Central memory CD8-positive, alpha-beta T cell (primary cell): Measurements from ENCODE around the gene CACNA2D2.
"Not testable (repeated sequence)": the region's sequence is repeated elsewhere in the genome, so short reads cannot be mapped to it uniquely, and the experiment has no call there.

ENCODE experiments used
- ATAC-seq: fragments of 150-1000 bp; cut with Tn5 transposase; replicated peaks from 2 replicates; pipeline ENCODE4 v1.10.0; 2022; ENCODE audit warnings: mild to moderate bottlenecking, moderate FRiP score, moderate number of reproducible peaks; ENCODE audit not compliant: poor library complexity, severe bottlenecking; ENCODE audit errors: extremely low read depth
- DNase-seq, 2 donors: peaks; one replicate each; pipeline ENCODE4 v3.0.0; 2021; ENCODE audit warnings: low spot score in 2 of 2
- H3K27ac Mint-ChIP-seq: one replicate; pipeline ENCODE4 v1.8.0; 2022; ENCODE audit warnings: low read depth, mild to moderate bottlenecking, moderate library complexity, mixed read lengths
- H3K27me3 Mint-ChIP-seq: one replicate; pipeline ENCODE4 v1.8.0; 2022; ENCODE audit warnings: mixed read lengths
- H3K36me3 Mint-ChIP-seq: one replicate; pipeline ENCODE4 v1.8.0; 2022; ENCODE audit warnings: mild to moderate bottlenecking, moderate library complexity, mixed read lengths; ENCODE audit not compliant: insufficient read depth
- H3K4me1 Mint-ChIP-seq: one replicate; pipeline ENCODE4 v1.8.0; 2022; ENCODE audit warnings: mixed read lengths
- H3K4me3 Mint-ChIP-seq: one replicate; pipeline ENCODE4 v1.8.0; 2022; ENCODE audit warnings: mild to moderate bottlenecking, moderate library complexity, mixed read lengths
- H3K9me3 Mint-ChIP-seq: one replicate; pipeline ENCODE4 v1.8.0; 2022; ENCODE audit warnings: mixed read lengths

CACNA2D2 gene

DNA sequence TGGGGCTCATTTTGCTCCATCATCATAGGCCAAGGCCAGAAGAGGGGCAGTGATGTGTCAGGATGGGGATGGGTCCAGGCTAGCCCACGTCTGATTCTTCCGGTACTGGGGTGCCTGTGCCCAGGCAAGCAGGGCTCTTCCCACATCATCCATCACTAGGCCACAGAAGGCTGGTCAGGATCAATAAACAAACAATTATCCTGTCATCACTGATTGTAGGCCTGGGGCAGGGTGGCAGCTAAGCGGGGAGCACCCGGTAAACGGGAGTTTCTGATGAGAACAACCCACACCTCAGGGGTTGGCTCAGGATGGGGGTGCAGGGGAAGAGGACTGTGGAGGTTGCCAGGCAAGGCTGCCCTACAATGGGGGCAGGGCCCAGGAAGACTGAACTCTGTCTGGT, 18.1 kb upstream of the CACNA2D2 start:
- H3K36me3 Mint-ChIP-seq, result peaks cover 2% of the 10 kb centered on the region
- DNase-seq (no peak), ATAC-seq (no peak)
- no peak overlapping the region for H3K4me3 Mint-ChIP-seq
- H3K27ac Mint-ChIP-seq, result no peak overlapping the region
- no peaks in the 10 kb centered on the region for H3K27me3 Mint-ChIP-seq
- no peaks in the 10 kb centered on the region for H3K9me3 Mint-ChIP-seq
- peaks cover 7% of the 10 kb centered on the region for H3K4me1 Mint-ChIP-seq

GRCh38 chr3:50520849-50521248, 17.4 kb upstream of the CACNA2D2 start:
- DNase-seq (no peak), ATAC-seq (no peak)
- no peak overlapping the region for H3K4me3 Mint-ChIP-seq
- peak overlapping the region; percentile 16 for H3K27ac Mint-ChIP-seq
- H3K9me3 Mint-ChIP-seq, result no peaks in the 10 kb centered on the region
- H3K4me1 Mint-ChIP-seq, result peaks cover 11% of the 10 kb centered on the region
- H3K36me3 Mint-ChIP-seq, result peaks cover under 1% of the 10 kb centered on the region
- H3K27me3 Mint-ChIP-seq, result no peaks in the 10 kb centered on the region

GRCh38 chr3:50519471-50520089, 16.1 kb upstream of the CACNA2D2 start:
- no peak overlapping the region for H3K27ac Mint-ChIP-seq
- no peak for ATAC-seq
- no peak overlapping the region for H3K4me3 Mint-ChIP-seq
- no peaks in the 10 kb centered on the region for H3K36me3 Mint-ChIP-seq
- peaks cover 11% of the 10 kb centered on the region for H3K4me1 Mint-ChIP-seq
- no peaks in the 10 kb centered on the region for H3K9me3 Mint-ChIP-seq
- no peaks in the 10 kb centered on the region for H3K27me3 Mint-ChIP-seq
- DNase-seq, result peak; percentile 51 to 56

DNA sequence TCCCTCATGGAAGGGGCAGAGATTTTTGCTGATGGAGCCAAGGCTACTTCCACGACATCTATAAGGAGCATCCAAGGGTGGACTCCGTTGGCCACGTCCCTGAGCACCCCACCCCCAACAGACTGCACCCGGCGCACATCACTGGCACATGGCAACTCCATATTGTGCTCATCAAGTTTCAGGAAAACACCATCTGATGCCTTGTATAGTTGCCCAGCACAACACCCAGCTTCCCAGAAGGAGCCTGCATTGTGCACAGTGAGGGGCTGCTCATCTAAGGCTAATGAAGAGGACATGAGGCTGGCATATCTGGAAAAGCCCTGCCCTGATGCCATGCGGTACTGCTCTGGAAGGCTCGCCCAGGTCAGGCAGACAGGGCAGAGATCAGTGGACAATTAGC, 15.0 kb upstream of the CACNA2D2 start:
- no peak for DNase-seq
- H3K9me3 Mint-ChIP-seq, result no peaks in the 10 kb centered on the region
- H3K27ac Mint-ChIP-seq, result no peak overlapping the region
- no peaks in the 10 kb centered on the region for H3K27me3 Mint-ChIP-seq
- peaks cover 11% of the 10 kb centered on the region for H3K4me1 Mint-ChIP-seq
- ATAC-seq, result no peak
- no peaks in the 10 kb centered on the region for H3K36me3 Mint-ChIP-seq
- H3K4me3 Mint-ChIP-seq, result no peak overlapping the region

GRCh38 chr3:50517721-50518206, 14.3 kb upstream of the CACNA2D2 start:
- Mint-ChIP-seq H3K9me3 (no peaks in the 10 kb centered on the region), H3K4me1 (peaks cover 11% of the 10 kb centered on the region), H3K36me3 (no peaks in the 10 kb centered on the region), H3K4me3 (no peak overlapping the region), H3K27ac (no peak overlapping the region), H3K27me3 (no peaks in the 10 kb centered on the region)
- DNase-seq, result no peak
- no peak for ATAC-seq

GRCh38 chr3:50516440-50516871, 13.0 kb upstream of the CACNA2D2 start:
- Mint-ChIP-seq H3K36me3 (no peaks in the 10 kb centered on the region), H3K27ac (no peak overlapping the region), H3K4me3 (no peak overlapping the region), H3K4me1 (peaks cover 11% of the 10 kb centered on the region), H3K27me3 (no peaks in the 10 kb centered on the region), H3K9me3 (no peaks in the 10 kb centered on the region)
- DNase-seq (no peak), ATAC-seq (no peak)

DNA sequence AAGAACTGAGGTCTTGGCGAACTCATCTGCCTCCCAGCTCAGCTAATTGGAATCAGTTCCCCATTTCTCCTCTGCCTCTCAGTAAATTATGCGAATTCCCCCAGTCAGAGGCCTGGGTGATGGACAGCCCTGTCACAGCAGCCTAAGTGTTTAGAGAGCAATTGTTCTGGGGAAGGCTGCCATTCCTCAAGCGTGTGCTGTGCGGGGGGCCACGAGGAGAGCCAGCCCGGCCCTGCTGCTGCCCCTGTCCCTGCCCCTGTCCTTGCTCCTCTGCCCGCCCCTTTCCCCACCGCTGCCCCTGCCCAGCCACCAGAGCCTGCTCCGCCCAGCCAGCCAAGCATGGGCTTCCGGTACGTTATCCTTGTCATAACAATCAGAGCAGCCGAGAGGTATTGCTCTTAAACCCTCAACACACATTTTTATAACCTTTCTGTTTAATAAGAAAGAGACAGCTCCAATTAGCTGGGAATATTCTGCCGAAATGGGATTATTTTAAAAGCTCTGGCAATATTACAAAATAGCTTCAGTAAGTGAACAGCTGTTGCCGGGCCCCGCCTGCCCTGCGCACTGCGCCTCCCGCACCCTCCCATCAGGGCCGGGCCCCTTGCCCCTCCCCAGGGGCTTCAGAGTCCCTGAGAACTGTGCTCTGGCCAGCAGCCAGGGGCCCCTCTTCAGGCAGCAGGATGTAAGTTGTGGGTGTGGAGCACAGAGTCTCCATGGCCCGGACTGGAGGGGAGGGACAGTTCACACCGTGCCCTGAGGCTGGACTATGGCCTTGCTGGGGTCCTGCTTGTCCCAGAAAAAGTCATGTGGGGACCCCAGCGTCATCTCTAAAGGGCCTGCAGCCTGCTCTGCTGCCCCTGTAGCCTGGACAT, 12.4 kb upstream of the CACNA2D2 start:
- H3K36me3 Mint-ChIP-seq, result no peaks in the 10 kb centered on the region
- H3K27ac Mint-ChIP-seq, result no peak overlapping the region

GRCh38 chr3:50512908-50513307, 9.5 kb upstream of the CACNA2D2 start:
- not testable (repeated sequence) for H3K9me3 Mint-ChIP-seq, H3K36me3 Mint-ChIP-seq, DNase-seq, ATAC-seq, H3K27me3 Mint-ChIP-seq, H3K4me3 Mint-ChIP-seq, H3K27ac Mint-ChIP-seq
- peaks cover 10% of the 10 kb centered on the region for H3K4me1 Mint-ChIP-seq

More for the DNA sequence above, 12.4 kb upstream of the CACNA2D2 start:
- DNase-seq (no peak), ATAC-seq (no peak)
- H3K4me3 Mint-ChIP-seq, result no peak overlapping the region
- no peaks in the 10 kb centered on the region for H3K9me3 Mint-ChIP-seq
- no peaks in the 10 kb centered on the region for H3K27me3 Mint-ChIP-seq
- peaks cover 11% of the 10 kb centered on the region for H3K4me1 Mint-ChIP-seq

- no peak for DNase-seq
- Mint-ChIP-seq H3K9me3 (no peaks in the 10 kb centered on the region), H3K36me3 (no peaks in the 10 kb centered on the region), H3K4me1 (peaks cover 10% of the 10 kb centered on the region), H3K27ac (no peak overlapping the region), H3K4me3 (no peak overlapping the region), H3K27me3 (no peaks in the 10 kb centered on the region)
- ATAC-seq, result no peak
Observed at GRCh38 chr3:50512131-50512530, 8.7 kb upstream of the CACNA2D2 start.

- Mint-ChIP-seq H3K4me1 (peaks cover 5% of the 10 kb centered on the region), H3K9me3 (no peaks in the 10 kb centered on the region), H3K4me3 (no peak overlapping the region), H3K27me3 (no peaks in the 10 kb centered on the region), H3K36me3 (no peaks in the 10 kb centered on the region), H3K27ac (no peak overlapping the region)
- DNase-seq (no peak), ATAC-seq (no peak)
Observed at GRCh38 chr3:50510325-50510724, 6.9 kb upstream of the CACNA2D2 start.

GRCh38 chr3:50509715-50510114, 6.3 kb upstream of the CACNA2D2 start:
- no peak overlapping the region for H3K4me3 Mint-ChIP-seq
- H3K36me3 Mint-ChIP-seq, result no peaks in the 10 kb centered on the region
- H3K9me3 Mint-ChIP-seq, result no peaks in the 10 kb centered on the region
- no peak for DNase-seq
- ATAC-seq, result no peak
- no peak overlapping the region for H3K27ac Mint-ChIP-seq
- H3K4me1 Mint-ChIP-seq, result peaks cover 5% of the 10 kb centered on the region
- no peaks in the 10 kb centered on the region for H3K27me3 Mint-ChIP-seq

GRCh38 chr3:50508821-50509220, 5.4 kb upstream of the CACNA2D2 start:
- H3K4me3 Mint-ChIP-seq, result no peak overlapping the region
- no peak for DNase-seq
- no peaks in the 10 kb centered on the region for H3K9me3 Mint-ChIP-seq
- ATAC-seq, result no peak
- H3K27ac Mint-ChIP-seq, result no peak overlapping the region
- H3K36me3 Mint-ChIP-seq, result peaks cover 1% of the 10 kb centered on the region
- H3K4me1 Mint-ChIP-seq, result peaks cover 5% of the 10 kb centered on the region
- no peaks in the 10 kb centered on the region for H3K27me3 Mint-ChIP-seq

DNA sequence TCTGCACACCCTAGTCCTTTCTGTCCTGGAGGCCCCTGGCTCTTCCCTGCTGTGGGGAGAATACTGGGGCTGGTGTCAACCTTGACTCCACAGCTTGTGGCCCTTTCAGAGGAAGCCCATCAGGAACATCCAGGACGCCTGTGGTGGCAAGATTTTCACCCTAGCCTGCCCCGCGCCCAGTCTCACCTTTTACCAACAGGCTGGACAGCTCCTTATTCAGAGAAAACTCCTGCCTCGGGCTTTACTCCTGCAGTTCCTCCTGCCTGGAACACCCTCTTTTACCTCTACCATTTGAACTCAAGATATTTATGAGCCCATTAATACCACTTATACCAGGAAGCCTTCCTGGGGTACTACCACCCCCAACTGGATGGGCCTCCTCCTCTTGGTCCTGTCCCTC, 2.7 kb upstream of the CACNA2D2 start:
- DNase-seq (no peak), ATAC-seq (no peak)
- peaks cover 21% of the 10 kb centered on the region for H3K4me1 Mint-ChIP-seq
- H3K4me3 Mint-ChIP-seq, result no peak overlapping the region
- peaks cover 4% of the 10 kb centered on the region for H3K36me3 Mint-ChIP-seq
- H3K27me3 Mint-ChIP-seq, result no peaks in the 10 kb centered on the region
- no peak overlapping the region for H3K27ac Mint-ChIP-seq
- H3K9me3 Mint-ChIP-seq, result no peaks in the 10 kb centered on the region
